Activated effector memory CD4-positive, alpha-beta T cell treated with Interleukin-2 at 50 U/mL for 16 hours (primary cell): ENCODE measurements around the gene PTPN23.

Experiments
- DNase-seq: peaks from one replicate; pipeline ENCODE4 v3.0.0-alpha.2; 2020

PTPN23 gene

DNA sequence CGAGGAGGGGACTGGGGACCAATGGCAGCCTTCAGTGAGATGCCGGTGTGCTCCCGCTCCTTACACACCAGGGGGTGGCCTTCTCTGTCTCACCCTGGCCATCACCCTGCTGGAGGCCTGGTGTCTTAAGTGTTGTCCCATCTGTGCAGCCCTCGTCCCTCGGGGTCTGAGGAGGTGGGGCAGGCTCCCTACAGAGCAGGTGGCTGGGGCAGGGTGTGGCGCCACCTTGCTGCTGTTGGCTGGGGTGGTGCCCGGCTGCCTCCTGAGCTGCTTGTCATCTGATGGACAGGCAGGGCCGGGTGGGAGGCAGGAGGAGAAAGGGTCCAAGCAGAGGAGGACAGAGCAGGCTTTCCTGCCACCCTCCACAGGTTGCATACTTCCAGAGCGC is 25.9 kb downstream of the PTPN23 start:
- no peak for DNase-seq

DNA sequence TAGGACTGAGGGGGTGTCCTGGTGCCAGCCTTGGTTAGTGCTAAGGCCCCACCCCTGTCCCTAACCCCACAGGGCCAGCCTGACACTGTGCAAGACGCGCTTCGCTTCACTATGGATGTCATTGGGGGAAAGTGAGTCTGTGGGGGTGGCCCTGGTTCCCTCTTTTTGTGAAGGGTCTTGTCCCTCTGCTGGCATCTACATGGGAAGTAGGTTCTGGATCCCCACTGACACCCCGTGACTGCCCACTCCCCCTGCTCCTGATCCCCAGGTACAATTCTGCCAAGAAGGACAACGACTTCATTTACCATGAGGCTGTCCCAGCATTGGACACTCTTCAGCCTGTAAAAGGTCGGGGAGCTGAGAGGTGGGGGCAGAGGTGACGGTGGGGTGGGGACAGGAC is 26.4 kb downstream of the PTPN23 start:
- DNase-seq = no peak

DNA sequence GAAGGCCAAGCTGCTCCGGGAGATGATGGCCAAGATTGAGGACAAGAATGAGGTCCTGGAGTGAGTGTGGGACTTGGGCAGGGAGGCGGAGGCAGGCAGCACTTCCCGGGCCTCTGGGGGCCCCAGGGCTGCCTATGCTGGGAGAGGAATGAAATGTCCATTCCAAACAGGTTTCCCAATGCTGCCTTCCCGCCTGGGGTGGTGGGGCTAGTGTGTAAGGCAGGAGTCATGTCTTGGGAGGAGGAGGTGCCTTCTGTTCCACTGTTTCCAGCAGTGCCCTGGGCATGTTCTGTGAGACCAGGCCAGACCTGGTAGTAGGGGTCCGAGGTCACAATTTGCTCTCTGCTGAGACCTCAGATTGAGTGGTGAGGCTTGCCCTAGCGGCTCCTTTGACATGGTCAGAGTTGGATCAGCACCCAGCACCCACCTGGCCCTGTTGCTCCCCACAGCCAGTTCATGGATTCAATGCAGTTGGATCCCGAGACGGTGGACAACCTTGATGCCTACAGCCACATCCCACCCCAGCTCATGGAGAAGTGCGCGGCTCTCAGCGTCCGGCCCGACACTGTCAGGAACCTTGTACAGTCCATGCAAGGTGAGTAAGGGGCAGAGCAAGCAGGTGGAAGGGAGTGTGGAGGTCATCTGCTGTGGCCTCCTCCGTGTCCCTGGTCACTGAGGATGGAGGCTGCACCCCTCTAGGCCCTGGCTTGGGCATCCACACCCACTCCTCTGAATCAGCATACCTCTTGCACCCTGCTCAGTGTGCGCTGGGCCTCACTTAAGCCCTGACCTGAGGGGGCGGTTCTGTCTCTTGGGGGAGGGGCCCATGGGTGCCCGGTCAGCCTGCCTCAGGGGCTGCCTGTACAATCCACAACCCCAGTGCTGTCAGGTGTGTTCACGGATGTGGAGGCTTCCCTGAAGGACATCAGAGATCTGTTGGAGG is 27.3 kb downstream of the PTPN23 start:
- no peak for DNase-seq

- DNase-seq = no peak
These were observed 28.0 kb downstream of the PTPN23 start for GRCh38 chr3:47408839-47409229.

DNA sequence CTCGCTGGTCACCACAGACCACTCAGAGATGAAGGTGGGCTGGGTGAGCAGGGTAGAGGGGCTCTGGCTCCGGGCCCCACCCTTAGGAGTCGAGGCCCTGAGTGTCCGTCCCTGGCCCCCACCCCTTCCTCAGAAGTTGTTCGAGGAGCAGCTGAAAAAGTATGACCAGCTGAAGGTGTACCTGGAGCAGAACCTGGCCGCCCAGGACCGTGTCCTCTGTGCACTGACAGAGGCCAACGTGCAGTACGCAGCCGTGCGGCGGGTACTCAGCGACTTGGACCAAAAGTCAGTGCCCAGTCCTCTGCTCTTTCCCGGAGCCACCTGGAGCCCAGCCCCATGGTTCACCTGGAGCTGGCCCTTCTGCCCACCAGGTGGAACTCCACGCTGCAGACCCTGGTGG is 28.5 kb downstream of the PTPN23 start:
- no peak for DNase-seq

DNA sequence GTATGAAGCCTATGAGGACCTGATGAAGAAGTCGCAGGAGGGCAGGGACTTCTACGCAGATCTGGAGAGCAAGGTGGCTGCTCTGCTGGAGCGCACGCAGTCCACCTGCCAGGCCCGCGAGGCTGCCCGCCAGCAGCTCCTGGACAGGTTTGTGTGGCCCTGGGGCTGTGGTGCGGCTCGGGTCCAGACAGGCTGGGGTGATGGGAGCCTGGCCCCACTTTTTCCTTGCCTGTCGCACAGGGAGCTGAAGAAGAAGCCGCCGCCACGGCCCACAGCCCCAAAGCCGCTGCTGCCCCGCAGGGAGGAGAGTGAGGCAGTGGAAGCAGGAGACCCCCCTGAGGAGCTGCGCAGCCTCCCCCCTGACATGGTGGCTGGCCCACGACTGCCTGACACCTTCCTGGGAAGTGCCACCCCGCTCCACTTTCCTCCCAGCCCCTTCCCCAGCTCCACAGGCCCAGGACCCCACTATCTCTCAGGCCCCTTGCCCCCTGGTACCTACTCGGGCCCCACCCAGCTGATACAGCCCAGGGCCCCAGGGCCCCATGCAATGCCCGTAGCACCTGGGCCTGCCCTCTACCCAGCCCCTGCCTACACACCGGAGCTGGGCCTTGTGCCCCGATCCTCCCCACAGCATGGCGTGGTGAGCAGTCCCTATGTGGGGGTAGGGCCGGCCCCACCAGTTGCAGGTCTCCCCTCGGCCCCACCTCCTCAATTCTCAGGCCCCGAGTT is 29.0 kb downstream of the PTPN23 start:
- DNase-seq = no peak

DNA sequence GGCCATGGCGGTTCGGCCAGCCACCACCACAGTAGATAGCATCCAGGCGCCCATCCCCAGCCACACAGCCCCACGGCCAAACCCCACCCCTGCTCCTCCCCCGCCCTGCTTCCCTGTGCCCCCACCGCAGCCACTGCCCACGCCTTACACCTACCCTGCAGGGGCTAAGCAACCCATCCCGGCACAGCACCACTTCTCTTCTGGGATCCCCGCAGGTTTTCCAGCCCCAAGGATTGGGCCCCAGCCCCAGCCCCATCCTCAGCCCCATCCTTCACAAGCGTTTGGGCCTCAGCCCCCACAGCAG is 29.5 kb downstream of the PTPN23 start:
- DNase-seq = no peak

DNA sequence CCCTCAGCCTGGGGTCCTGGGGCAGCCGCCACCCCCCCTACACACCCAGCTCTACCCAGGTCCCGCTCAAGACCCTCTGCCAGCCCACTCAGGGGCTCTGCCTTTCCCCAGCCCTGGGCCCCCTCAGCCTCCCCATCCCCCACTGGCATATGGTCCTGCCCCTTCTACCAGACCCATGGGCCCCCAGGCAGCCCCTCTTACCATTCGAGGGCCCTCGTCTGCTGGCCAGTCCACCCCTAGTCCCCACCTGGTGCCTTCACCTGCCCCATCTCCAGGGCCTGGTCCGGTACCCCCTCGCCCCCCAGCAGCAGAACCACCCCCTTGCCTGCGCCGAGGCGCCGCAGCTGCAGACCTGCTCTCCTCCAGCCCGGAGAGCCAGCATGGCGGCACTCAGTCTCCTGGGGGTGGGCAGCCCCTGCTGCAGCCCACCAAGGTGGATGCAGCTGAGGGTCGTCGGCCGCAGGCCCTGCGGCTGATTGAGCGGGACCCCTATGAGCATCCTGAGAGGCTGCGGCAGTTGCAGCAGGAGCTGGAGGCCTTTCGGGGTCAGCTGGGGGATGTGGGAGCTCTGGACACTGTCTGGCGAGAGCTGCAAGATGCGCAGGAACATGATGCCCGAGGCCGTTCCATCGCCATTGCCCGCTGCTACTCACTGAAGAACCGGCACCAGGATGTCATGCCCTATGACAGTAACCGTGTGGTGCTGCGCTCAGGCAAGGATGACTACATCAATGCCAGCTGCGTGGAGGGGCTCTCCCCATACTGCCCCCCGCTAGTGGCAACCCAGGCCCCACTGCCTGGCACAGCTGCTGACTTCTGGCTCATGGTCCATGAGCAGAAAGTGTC is 30.2 kb downstream of the PTPN23 start:
- no peak for DNase-seq

GRCh38 chr3:47411696-47412452 is 31.1 kb downstream of the PTPN23 start:
- DNase-seq = no peak

DNA sequence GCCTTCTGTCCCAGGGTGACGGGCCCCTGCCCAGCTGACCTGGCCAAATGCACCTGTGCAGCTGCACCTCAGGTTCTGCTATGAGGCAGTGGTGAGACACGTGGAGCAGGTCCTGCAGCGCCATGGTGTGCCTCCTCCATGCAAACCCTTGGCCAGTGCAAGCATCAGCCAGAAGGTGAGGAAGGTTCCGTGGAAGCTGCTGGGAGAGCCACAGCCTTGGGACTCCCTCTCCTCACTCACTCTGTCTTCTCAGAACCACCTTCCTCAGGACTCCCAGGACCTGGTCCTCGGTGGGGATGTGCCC is 31.6 kb downstream of the PTPN23 start:
- DNase-seq = no peak

- DNase-seq = no peak
These were observed 32.2 kb downstream of the PTPN23 start for GRCh38 chr3:47412842-47413520.

- DNase-seq = no peak
These were observed 32.9 kb downstream of the PTPN23 start for GRCh38 chr3:47413751-47414150.

GRCh38 chr3:47414161-47414564 is 33.3 kb downstream of the PTPN23 start:
- no peak for DNase-seq

DNA sequence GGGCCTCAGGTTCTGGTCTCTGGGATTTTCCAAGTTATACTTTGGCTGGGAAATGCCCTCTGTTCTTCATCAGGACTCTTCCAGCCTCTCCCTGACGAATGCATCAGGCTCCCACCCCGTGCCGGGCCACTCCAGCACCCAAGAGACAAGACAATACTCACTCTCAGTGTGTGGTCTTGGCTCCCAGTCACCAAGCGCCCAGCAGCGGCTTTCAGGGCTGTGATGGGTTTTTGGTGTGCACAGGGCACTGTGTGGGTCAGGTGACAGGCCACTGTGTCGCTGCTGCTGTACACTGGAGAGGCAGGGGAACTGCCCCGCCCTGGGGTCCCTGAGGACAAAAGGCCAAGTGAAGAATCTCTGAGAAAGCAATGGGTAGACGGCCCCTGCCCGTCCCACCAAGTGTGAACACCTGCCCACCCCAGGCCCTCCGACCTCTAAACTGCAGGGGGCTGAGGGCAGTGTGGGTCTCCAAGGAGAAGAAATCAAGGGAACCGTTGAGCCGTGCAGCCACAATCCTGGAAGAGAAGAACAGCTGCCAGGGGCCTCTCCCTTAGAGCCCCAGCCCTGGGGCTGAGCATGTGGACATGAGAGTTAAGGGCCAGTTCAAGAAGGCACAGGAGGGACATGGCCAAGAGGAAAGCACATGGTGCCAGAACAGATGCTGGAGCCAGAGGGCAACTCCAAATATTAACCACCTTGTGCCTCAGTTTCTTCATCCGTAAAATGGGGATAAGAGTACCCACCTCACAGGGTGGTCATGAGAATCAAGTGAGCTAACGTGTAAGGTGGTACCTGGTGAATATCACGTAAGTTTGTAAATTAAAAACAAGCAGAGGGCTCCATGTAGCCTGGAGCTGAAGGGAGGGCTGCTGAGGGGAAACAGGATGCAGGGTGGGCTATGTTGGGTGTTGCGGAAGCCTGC is 34.1 kb downstream of the PTPN23 start:
- no peak for DNase-seq

DNA sequence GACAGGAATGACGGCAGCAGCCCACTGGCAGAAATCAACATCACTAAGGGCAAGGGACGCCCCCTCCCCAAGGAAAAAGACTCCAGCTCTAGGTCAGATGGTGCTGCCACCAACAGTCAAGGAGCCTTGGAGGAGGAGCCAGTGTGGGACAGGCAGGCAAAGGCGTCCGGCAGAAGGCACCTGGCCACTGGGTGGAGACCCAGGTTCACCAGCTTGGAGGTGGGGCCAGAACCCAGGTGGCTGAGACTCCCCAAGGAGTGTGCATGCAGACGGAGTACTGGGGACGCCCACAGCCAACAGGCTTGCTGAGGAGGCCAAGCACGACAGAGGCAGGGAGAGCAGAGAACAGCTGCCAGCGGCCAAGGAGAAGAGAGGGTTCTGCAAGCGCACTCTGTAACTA is 35.2 kb downstream of the PTPN23 start:
- DNase-seq = no peak

GRCh38 chr3:47418167-47419082 is 37.6 kb downstream of the PTPN23 start:
- no peak for DNase-seq

DNA sequence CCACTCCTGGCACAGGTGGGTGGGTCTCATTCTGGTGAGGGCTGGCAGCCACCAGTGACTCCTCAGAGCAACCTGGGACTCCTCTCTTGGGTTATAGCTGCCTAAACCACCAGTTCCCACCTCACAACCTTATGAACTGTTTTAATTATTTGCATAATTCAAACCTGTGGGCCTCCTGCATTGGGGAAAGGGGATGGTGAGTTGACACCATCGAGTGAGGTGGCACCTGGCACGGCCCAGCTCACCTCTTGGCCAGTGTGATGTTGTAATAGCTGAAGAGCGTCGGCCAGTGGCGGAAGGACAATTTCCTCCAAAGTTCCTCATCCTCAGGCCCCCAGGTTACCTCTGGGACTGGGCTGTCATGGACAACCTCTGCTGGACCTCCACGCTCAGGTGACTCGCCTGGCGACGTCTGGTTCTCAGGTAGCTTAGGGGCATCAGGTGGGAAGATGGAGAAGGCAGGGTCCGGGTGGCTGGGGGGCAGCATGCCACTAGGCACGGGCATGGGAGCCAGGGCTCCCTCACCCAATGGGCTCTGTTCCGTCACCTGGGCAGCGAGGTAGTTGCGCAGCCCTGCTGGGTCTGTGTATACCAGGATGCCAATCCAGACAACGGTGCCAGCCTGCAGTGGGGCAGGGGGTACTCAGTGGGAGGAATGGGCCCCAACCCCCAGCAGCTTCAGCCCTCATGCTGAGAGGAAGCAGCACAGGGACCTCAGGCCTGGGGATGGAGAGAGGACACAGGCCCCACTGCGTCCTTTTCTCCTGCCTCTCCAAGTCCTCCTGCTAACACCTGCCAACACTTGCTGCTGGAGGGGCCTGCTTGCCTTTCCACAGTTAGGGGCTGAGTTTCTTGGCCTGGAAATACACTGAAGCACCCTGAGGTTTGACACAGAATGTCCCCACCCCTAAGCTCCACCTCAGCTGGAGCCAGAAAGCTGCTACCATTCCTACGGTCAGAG is 38.5 kb downstream of the PTPN23 start:
- no peak for DNase-seq

DNA sequence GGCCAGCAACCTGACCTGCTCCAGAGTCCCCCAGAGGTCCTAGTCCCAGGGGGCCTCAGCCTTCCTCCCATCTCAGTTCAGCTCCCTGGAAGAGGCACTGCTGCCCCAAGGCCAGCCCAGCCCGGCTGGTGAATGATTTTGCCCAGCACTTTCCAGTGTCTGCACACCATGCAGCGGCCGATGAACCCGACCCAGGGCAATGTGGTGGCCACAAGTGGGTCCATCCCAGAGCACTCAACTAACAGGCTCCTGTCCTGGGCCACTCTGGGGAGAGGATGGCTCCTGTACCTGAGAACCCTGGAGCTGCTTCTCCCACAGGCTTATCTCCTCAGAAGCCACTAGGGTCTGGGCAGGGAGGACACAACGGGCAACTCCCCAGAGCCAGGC is 39.2 kb downstream of the PTPN23 start:
- no peak for DNase-seq
